Head of caudate nucleus (tissue), 42 donors: ENCODE data around the gene MAPT.
"Not testable (repeated sequence)": the region's sequence is repeated elsewhere in the genome, so short reads cannot be mapped to it uniquely, and the experiment has no call there.

Source experiments
- DNase-seq, 42 donors: peaks; one replicate each; pipeline versions ENCODE4 v3.0.0 to v3.0.0-alpha.2; 2020 to 2021; ENCODE audit warnings: mixed read lengths in 7 of 42
- intact Hi-C: fragments of 100-400 bp; cut with DNase I; formaldehyde crosslinking; loops from one replicate; pipeline ENCODE4 v1.15.0; 2022

The MAPT gene

DNA sequence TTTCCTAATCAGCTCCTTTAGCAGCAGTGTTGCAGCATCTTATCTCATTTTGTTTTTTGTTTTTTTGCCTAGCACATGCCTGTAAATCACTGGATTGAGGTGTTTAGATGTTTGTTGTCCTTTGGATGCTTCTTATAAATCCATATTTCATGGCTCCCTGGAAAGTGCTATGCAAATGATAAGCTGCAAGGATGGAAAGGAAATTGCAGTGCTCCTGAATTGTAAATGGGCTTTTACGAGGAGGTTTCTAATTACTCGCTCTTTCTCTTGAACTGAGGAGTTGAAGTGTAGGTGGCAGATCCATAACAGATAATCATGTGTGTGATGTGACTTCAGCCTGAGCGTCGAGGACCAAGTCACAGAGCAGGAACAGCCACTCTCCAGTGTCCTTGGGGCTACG lies 45.0 kb downstream of the MAPT start:
- DNase-seq = no peak
- intact Hi-C loops = no loop called here

DNA sequence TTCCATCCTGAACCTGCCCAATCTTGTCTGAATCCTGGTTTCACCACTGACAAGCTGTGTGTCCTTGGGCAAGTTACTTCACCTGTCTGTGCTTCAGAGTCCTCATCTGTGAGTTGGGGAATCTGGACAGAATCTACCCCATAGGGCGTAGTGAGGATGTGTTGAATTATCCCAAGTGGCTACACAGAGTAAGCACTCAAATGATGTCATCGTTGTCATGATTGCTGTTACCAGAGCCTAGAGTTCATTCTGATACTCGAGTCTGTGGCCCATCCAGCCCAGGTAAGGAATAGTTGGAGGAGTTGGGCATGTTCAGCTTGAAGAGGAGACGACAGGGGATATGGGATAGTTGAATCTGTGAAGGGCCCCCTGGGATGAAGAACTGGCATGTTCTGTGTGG lies 45.9 kb downstream of the MAPT start:
- DNase-seq = peak in 1 of 42 donors; percentile 26
- intact Hi-C loops = no loop called here

DNA sequence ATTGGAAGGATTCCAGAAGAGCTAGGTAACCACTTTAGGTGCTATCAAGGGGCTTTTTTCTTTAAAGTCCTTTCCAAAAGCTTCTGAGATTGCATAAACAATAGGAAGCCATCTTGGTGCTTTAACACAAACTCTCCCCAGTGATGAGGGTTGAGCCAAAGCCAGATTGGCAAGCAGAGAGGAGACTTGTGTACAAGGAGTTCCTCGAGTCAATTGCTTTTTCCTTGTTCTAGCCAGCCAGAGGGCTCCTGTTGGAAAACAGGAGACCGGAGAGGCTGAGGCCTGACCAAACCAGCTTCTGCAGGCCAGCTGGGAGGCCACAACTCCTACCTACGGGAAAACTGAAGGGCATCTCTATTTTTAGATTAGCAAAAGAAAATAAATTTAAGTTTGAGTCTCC lies 46.5 kb downstream of the MAPT start:
- intact Hi-C loops = no loop called here
- peak in 40 of 42 donors; percentile 24 to 85 (median 69) for DNase-seq

DNA sequence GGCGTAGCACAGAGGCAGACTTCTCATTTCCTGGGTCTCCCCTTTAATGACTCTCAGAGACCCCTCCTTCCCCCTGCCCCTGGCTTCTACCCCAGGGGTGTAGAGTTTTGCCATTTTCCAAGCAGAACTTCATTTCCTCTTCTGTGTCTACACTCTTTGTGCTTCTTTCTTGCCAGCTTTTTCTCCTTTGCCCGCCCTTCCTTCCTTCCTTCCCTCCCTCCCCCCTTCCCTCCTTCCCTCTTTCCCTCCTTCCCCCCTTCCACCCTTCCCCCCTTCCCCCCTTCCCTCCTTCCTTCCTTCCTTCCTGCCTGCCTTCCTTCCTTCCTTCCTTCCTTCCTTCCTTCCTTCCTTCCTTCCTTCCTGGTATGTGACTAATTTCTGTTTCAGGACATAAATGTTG lies 47.0 kb downstream of the MAPT start:
- no peak for DNase-seq
- intact Hi-C loops = no loop called here

DNA sequence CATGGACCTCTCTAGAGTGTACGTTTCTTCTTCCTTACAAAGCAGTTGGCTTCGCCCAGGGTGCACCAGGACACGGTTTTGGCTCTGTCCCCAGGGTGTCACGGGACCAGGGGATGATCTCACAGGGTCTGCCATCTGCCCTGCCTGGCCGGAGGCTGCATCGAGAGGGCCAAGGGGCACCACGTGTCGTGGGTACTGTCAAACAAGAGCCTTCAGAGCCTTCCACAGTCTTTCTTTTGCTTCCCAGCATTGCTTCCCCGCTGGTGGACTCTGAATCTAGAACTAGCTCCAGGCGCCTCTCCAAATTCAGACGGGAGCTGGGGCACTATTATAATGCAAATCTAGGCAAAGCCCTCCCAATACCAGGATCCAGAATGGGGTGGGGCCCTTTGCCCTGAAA lies 47.9 kb downstream of the MAPT start:
- DNase-seq = peak; percentile 89 to 99 (median 97)
- intact Hi-C loops = no loop called here

DNA sequence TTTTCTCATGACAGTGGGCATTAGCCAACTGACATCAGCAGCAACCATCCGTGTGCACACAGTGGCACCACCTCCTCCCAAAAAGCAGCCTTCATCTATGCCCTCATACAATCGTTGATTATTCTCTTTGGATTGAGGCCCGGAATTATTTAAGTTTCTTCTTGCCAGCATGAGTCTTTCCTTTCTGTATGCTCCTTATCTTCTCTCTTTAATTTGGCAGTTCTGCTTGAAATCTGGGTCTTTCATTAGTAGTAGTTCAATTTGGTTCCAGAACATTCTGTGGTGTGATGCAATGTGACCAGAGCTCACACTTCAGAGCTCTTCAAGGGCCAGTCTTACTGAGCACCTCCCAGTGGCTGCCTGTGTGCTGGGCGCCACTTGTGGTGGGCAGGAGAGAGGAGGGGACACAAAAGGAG lies 52.5 kb downstream of the MAPT start:
- intact Hi-C loops = no loop called here
- peak in 24 of 42 donors; percentile 32 to 81 (median 51) for DNase-seq

DNA sequence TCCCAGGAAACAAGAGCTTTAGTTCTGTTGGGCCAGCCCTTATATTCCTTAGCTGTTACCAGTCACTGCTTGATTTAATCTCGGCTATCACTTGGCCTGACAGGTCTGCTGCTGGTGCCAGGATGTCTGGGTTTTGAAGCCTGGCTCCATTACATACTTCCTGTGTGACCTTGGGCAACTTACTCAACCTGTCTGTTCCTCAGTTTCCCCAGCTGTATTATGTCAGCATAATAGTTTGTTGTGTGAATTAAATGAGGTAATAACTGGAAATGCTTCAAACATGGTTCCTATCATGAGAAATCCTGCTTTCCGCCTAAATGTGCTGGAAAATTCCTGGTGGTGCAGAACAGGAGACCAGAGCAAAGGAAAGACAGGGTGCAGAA lies 54.1 kb downstream of the MAPT start:
- intact Hi-C loops = loop anchor here (2.0 kb wide), 1 partner anchor 54 kb away; the partner anchor contains the start of gene MAPT
- DNase-seq = peak in 1 of 42 donors; percentile 22

DNA sequence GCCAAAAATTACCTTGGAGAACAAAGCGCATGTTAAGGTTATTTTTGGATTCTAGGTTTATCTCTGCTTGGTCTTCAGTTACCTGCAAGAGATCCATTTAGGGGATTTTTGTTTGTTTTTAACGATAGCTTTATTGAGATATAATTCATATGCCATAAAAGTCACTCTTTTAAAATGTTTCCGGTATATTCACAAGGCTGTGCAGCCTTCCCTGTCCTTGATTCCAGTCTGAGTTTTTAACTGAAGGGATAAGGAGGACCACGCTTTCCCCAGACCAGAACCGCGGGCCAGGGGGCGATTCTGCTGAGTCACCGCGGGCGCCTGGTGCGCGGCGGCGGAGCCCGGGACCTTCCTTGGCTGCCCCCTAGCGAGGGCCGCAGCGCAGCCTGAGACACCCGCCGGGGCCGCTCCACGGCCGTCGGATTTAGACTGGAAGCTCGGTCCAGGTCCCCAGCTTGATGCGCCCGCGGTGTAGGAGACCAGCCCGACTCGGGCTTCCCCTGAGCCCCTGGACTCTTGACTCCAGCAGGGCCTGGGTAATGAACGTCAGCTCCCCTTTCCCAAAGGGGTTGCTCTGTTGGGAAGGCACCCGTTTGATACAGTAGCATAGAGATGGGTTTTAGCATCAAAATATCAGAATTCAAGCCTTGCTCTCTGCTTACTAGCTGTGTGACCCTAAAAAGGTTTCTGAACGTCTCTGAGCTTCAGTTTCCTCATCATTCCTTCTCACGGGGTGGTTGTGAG lies 54.7 kb downstream of the MAPT start:
- peak; percentile 39 to 92 (median 82) for DNase-seq
- intact Hi-C loops = loop anchor here (2.0 kb wide), 1 partner anchor 54 kb away; the partner anchor contains the start of gene MAPT

DNA sequence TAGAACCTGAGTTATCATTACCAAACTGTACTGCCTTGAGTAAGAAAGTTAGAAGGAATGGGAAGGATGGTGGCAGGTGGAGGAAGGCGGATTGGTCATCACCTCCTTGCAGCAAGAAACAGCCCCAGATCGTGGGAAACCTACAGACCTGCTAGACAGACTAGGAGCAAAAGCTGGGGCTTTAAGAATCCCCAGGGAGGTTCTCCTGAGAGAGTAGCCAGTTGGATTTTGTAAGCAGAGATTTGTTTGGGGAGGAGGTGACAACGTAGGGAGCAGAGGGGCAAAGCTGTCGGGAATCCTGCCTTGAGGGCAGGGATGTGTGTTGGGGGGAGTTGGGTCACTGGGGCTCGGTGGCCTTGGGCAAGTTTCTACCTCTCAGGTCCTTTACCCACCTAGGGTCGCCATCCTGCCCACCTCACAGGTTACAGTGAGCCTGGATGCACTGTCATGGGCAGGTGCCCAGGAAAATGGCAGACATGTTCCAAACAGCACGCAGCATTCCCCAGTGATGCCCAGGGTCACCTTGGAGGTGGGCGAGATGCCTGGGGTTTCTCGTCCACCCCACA lies 55.5 kb downstream of the MAPT start:
- peak in 1 of 42 donors; percentile 26 for DNase-seq

DNA sequence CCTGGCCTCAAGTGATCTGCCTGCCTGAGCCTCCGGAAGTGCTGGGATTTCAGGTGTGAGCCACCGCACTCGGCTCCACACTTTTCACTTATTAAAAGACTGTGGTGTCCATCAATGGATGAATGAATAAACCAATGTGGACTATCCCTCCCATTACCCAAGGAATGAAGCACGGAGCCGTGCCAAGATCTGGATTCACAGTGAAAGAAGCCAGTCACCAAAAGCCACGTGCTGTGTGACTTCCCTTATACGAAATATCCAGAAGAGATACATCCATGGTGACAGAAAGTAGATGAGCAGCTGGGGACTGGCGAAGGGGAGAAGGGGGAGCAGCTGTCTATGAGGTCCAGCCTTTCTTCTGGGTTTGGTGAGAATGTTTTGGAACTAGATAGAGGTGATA lies 56.5 kb downstream of the MAPT start:
- intact Hi-C loops = no loop called here
- peak in 25 of 42 donors; percentile 28 to 90 (median 65) for DNase-seq

More for the DNA sequence above, 55.5 kb downstream of the MAPT start:
- intact Hi-C loops = loop anchor here (2.0 kb wide), 1 partner anchor 55 kb away; the partner anchor contains the start of gene MAPT

DNA sequence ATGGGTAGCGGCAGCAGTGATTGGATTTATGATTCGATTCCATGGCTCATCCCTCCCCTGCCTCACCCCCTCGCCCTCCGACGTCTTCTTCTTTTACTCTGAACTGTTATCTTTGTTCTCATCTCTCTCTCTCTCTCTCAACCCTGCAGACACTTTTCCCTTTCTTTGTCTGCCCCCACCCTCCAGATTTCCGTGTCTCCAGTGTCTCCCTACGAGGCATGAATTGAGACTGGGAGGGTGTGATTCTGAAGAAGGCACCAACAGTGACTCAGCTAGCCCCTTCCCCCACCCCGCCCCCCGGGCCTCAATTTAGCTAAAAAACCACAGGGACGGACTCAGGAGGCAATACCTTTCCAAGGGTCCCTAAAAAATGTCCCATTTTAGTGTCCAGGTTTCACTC lies 57.0 kb downstream of the MAPT start:
- intact Hi-C loops = no loop called here
- peak in 2 of 42 donors; percentile 16 to 41 for DNase-seq

DNA sequence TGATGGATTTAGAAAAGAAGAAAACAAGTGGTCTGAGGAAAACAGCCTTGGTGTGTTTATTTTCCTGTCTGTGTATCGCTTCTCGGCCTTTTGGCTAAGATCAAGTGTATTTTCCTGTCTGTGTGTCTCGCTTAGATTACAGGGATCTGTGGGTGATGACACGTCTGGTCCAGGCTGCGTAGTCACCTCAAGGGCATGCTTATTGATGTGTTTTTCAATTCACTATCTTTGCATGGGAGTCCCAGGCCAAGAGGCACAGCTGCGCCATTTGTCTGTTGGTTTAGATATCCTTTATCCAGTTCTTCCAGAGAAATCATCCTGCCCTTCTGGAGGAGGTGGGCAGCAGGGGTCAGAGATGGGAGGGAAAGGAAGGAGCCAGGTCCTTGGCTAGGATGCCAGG lies 57.6 kb downstream of the MAPT start:
- peak in 1 of 42 donors; percentile 18 for DNase-seq
- intact Hi-C loops = no loop called here

DNA sequence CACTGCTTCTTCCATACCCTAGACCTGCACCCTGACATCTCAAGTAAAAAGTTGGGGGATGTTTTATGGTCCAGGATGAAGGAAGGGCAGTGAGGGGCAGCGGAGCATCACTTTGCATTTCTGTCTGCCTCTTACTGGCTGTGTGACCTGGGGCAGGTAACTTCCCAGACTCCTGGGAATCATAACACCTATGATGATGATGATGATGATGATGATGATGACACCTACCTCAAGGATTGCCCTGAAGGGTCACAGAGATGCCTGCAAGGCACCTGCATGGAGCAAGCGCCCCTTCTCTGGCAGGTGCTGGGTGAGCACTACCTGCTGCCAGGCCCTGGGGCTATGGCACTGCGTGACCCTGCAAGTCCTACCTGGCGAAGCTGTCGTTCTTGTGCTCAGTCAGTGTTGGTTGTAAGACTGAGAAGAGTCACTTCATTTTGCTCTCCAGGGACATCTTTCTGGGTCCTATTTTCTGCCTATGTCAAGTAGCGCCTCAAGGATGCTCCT lies 58.5 kb downstream of the MAPT start:
- peak in 1 of 42 donors; percentile 9 for DNase-seq
- intact Hi-C loops = no loop called here

DNA sequence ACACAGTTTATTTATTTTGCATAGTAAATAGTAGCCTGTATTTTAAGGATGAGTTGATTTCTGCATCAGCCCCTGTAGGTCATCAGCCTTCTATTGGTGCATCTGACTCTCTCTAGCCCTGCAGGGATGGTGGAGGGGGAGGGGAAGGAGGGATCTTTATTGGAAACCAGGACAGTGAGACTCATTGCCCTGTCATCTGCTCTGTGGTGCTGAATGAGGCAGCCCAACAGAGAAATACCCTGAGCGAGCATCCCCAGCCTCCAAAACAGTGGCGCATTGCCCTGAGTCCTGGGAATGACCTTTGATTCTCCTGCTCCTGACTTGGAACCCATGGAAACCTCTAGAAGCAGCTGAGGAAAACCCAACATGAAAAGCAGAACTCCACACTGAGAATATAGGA lies 59.2 kb downstream of the MAPT start:
- DNase-seq = peak in 2 of 42 donors; percentile 18 to 73
- intact Hi-C loops = no loop called here

DNA sequence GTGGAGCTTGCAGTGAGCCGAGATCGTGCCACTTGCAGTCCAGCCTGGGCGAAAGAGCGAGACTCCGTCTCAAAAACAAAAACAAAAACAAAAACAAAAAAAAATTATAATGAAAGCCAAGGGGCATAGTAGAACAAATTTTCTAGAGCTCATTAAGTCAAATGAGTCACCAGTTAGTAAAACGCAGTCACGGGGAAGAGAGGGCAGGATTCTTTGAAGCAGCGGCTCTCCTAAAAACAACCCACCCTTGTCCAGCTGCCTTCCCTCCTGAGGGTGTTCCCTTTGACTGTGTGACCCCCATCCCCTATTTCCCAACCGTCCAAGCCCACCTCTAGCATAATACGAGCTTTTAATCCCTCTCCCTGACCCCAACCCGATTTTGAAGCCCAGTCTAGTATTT lies 60.6 kb downstream of the MAPT start:
- intact Hi-C loops = no loop called here
- peak in 1 of 42 donors; percentile 66 for DNase-seq

DNA sequence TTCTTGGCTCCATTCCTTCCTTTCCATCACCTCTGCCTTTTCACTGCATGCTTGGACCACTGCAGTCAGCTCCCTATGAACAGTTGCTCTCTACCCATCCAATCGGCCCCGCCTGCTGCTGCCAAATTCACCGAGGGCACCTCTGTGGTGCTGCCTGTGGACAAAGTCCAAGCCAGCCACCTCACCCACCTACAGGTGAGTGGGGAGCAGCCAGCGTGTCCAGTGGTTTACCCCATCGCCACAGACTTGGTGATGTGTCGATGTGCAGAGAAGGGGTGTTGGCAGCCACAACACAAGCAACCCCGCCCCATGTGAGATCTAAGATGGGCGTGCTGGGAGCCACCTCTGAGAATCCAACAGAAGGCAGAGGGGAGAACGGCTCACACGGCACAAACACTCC lies 61.0 kb downstream of the MAPT start:
- DNase-seq = peak in 1 of 42 donors; percentile 15
- intact Hi-C loops = no loop called here

DNA sequence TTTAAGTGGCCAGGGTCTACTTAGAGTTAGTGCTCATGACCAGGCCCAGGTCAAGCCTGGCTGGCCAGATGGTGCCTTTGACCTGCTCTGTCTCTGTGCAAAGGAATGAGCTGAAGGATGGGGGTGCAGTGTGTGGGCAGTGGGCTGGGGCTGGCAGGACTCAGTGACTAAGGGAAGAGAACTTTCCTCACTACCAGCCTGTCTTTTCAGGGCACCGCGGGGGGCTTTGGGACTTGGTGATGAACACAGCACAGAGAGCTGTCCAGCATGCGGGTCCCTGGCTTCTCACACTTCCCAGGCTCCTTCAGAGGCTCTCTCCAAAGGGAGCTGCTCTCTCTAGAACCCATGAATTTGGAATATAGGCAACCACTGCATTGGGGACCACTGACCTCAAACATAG lies 61.7 kb downstream of the MAPT start:
- peak in 1 of 42 donors; percentile 14 for DNase-seq
- intact Hi-C loops = no loop called here

DNA sequence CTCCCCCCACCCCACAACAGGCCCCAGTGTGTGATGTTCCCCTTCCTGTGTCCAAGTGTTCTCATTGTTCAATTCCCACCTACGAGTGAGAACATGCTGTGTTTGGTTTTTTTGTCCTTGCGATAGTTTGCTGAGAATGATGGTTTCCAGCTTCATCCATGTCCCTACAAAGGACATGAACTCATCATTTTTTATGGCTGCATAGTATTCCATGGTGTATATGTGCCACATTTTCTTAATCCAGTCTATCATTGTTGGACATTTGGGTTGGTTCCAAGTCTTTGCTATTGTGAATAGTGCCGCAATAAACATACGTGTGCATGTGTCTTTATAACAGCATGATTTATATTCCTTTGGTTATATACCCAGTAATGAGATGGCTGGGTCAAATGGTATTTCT lies 62.4 kb downstream of the MAPT start:
- intact Hi-C loops, DNase-seq: not testable (repeated sequence)

DNA sequence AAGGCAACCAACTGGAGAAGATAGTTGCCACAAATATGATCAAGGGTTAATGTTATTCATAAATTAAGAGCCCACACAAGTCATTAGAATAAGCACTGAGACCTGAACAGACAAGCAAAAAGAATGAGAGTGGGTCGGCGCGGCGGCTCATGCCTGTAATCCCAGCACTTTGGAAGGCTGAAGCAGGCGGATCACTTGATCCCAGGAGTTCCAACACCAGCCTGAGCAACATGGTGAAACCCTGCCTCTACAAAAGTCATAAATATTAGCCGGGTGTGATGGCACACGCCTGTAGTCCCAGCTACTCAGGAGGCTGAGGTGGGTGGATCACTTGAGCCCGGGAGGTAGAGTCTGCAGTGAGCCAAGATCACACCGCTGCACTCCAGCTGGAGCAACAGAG lies 64.0 kb downstream of the MAPT start:
- intact Hi-C loops = no loop called here
- DNase-seq = peak in 6 of 42 donors; percentile 31 to 51 (median 40)

DNA sequence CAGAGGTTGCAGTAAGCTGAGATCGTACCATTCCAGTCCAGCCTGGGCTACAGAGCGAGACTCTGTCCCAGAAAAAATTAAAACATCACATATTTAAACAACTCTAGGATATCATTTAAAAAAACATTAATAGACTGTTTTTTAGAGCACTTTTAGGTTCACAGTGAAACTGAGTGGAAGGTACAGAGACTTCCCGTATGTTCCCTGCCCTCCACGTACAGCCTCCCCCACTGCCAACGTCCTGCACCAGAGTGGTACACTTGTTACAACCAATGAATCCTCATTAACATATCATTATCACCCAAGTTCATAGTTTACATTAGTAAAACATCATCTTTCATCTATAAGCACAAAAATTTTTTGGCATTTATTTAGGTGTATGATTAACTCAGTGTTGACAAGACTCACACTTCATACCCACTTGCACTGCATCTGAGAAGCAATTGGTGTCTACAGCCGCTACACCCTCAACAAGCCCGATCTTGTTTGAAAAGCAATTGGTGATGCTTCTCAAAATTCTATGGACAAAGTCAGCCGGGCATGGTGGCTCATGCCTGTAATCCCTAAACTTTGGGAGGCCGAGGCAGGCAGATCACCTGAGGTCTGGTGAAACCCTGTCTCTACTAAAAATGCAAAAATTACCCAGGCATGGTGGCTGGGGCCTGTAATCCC lies 64.8 kb downstream of the MAPT start:
- intact Hi-C loops = no loop called here
- DNase-seq = no peak
